Retina (tissue), 1 donor: ENCODE measurements around the gene NUDT13.

Experiments used
- DNase-seq: peaks from one replicate; pipeline ENCODE4 v3.0.0-alpha.2; 2016

NUDT13 gene

GRCh38 chr10:73110345-73110849, at the start of gene NUDT13:
Gene NUDT13 (plus strand): TSS chr10:73110455. CDS start chr10:73114366, 3,911 bp downstream.
- peak; percentile 78 for DNase-seq

DNA sequence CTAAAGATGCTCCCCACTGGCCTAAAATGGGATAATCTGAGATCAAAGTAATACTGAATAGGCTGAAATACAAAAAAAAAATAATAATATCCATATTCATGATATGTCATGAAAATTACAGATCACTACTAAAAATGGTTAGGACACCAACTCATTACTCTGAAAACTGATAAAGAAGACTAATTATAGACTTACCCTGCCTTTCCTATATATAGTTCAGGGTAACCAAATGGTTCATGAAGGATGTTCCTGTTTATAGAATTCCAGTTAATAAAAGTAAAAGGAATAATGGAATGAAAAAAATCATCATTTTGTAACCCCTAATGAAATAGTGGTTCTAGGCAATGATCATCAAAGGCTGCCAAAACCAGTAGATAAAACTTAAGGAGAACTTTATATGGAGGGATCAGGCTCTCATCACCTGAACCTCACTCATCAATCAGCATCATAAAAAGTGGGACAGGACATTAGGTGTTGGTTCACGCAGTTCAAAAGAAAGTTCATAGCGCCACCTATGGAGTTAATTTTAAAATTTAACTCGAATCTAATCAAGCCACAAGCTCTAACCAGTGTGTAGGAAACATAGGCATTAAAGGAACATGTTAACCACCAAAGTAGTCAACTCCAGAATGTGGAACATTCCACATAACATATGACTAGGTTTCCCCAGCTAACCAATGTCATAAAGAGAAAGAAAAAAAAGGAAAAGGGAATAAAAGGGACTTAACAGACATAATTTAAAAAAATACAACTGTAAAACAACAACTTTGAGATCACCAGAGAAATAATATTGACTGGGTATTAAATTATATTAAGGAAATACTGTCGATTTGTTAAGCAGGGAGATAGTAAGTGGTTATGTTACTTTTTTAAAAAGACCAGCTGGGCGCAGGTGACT, 49.3 kb upstream of the NUDT13 start:
- DNase-seq = peak; percentile 9

GRCh38 chr10:73061743-73062142, 48.5 kb upstream of the NUDT13 start:
- DNase-seq = no peak

DNA sequence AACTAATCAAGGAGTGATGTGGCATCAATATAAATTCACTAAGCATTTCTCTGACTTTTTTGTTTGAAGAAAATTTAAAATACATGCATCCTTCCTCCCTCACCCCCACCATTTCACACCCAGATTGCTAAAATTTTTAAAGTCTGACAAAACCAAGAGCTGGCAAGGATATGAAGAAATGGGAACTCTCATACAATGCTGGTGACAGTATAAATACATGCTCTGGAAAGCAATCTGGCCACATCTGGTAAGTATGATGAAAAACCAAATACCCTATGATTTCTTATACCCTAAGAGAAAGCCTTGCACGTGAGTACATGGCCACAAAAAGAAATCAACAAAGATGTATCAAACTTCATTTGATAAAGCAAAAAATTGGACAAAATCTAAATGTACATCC, 44.8 kb upstream of the NUDT13 start:
- DNase-seq = no peak

DNA sequence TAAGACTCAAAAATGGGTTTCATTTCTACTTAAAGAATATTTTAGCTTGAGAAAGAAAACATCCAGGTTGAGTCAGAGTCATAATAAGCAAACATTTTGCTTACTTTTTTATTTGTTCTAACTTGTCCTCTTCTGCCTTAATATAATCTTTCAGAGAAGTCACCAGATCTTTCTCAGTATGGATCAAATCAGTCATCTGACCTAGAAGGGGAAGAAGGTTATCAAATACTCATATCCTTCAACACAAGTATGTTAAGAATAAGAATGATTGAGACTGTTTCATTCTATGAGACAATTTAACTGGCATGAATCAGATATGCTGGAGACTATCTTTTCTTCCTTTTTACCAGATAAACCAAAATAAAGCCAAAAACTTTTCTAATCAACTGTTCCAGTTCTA, 36.6 kb upstream of the NUDT13 start:
- DNase-seq = no peak

DNA sequence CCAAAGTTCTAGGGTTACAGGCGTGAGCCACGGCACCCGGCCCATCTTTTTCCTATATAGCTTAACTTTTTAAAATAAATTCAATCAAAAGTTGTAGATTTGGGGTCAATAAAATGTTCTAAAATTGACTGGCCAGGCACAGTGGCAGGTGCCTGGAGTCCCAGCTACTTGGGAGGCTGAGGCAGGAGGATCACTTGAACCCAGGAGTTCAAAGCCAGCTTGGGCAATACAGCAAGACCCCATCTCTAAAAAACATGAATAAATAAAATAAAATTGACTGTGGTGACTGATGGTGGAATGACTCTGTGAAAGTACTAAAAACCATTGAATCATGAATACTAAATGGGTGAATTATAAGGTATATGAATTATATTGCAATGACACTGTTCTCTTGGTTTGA, 34.4 kb upstream of the NUDT13 start:
- DNase-seq = no peak

DNA sequence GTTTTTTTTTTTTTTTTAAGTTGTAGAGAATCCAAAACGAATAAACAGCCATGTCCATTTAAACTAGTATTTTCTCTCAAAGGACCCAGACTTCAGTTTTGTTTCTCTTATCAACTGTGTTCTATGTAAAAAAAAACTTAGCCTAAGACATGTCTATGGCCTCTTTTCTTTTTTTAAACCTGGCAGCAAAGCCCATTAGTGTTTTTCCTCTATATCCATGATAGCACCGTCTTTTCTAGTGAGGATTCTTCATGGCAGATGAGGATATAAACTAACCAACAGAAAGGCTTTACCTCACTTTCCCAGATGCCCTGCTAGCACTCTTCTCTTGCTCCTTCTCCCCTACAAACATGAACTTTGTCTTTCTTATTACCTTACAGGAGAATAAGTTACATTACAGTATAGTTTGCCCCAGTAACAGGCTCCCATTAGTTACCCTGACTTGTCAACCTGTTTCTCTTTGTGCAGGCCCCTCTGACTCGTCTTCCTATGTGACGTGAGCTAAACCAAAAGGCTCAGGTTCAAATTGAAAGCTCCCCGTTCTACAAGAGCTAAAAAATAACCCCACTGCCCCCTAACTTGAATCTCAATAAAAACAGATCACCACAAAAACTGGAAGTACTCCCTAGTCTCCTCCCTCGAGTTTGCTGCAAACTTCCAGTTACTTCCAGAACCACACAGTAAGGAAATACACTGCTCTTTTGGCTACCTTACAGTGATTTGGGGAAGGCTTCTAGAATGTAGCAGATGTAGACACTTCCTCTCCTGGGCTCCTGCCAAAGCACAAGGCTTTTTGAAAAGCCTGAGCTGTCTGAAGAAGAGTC, 33.7 kb upstream of the NUDT13 start:
- no peak for DNase-seq

DNA sequence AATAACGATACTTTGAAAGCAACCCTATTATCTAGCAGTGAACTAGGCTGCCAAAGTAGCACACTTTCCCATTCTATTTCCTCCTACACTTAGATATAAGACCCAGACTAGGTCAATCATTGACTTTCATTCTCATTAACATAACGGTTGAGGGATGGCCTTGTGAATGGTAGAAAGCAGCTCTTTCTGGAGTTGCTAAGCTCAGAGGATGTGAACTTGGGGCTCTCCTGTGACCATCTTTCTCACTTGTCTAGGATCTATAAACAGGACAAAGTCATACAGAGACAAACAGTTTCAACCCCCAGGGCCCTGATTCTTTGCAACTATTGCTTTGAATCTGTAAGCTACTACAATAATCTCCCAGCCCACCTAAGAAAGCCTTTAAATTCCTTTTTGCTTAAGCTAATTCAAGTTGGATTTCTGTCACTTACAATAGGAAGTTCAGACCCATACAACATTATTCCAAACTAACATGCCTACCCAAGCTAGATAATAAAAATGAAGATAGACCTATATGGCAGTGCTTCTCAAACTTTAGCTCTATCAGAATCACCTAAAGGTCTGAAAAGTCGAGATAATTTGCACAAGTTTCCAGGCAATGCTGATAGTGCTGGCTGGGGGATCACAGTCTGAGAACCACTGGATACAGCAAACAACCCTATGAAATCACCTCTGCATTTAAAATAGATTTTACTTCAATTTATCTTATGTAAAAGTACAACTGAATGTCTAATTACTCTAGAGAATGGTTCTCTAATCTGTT, 30.3 kb upstream of the NUDT13 start:
- no peak for DNase-seq

GRCh38 chr10:73083221-73083620, 27.0 kb upstream of the NUDT13 start:
- no peak for DNase-seq

DNA sequence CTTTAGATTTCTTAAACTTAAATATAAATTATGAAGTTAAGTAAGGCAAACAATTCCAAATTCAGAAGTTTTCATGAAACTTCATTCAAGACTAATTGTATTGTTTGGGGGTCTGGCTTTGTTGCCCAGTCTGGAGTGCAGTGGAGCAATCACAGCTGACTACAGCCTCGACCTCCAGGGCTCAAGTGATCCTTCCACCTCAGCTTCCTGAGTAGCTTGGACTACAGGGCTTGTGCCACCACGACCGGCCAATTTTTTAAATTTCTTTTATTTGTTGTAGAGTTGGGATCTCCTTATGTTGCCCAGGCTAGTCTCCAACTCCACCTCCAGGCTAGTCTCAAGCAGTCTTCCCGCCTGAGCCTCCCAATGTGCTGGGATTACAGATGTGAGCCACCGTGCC, 26.0 kb upstream of the NUDT13 start:
- no peak for DNase-seq

DNA sequence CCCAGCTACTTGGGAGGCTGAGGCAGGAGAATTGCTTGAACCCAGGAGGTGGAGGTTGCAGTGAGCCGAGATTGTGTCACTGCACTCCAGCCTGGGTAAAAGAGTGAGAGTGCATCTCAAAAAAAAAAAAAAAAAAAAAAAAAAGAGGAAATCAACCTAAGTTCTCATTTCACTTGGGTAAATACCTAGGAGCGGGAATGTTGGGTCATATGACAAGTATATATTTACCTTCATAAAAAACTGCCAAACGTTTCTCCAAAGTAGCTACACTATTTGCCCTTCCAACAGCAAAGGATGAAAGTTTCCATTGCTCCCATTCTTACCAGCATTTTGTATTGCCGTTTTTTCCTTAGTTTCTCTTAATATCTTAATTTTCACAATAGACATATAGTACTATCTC, 23.4 kb upstream of the NUDT13 start:
- DNase-seq = no peak

- DNase-seq = no peak
Measured at GRCh38 chr10:73088304-73088703, 22.0 kb upstream of the NUDT13 start.

DNA sequence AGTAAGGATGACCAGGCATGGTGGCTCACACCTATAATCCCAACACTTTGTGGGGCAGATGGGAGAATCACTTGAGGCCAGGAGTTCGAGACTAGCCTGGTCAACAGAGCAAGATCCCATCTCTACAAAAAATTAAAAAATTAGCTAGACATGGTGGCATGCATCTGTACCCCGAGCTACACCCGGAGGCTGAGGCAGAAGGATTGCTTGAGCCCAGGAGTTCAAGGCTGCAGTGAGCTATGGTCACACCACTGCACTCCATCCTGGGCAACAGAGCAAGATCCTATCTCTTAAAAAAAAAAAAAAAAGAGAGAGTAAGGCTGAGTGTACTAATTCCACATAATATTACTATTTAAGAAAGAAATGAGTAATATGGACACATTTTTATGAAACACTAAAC, 17.4 kb upstream of the NUDT13 start:
- no peak for DNase-seq

- DNase-seq = peak; percentile 12
Measured at GRCh38 chr10:73093922-73094850, 16.1 kb upstream of the NUDT13 start.

GRCh38 chr10:73094986-73095480, 15.2 kb upstream of the NUDT13 start:
- DNase-seq = no peak

DNA sequence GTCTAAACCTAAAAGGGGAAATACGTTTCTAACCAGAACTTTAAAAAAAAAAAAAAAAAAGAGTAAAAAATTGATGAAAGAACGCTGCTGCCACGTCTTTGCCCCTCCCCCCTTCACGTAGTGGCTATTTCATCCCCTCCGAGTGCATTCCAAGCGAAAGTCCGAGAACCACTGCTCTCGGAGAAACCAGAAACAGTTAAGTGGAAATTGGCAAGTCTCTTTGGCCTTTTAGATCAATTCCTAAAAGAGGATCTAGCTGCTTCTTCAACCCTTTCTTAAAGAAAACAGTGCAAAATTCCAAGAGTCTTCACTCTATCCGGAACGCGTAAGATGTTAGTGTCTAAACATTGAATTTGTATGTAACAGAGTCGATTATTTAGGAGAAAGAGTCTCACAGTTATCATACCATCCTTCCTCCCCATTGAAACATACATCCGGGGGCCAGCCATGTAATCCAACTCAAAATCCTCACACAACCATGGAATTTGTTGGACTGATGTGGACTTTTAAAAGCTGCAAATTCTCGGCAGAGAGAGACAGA, 14.7 kb upstream of the NUDT13 start:
- peak; percentile 68 for DNase-seq

GRCh38 chr10:73096041-73096448, 14.2 kb upstream of the NUDT13 start:
- no peak for DNase-seq

DNA sequence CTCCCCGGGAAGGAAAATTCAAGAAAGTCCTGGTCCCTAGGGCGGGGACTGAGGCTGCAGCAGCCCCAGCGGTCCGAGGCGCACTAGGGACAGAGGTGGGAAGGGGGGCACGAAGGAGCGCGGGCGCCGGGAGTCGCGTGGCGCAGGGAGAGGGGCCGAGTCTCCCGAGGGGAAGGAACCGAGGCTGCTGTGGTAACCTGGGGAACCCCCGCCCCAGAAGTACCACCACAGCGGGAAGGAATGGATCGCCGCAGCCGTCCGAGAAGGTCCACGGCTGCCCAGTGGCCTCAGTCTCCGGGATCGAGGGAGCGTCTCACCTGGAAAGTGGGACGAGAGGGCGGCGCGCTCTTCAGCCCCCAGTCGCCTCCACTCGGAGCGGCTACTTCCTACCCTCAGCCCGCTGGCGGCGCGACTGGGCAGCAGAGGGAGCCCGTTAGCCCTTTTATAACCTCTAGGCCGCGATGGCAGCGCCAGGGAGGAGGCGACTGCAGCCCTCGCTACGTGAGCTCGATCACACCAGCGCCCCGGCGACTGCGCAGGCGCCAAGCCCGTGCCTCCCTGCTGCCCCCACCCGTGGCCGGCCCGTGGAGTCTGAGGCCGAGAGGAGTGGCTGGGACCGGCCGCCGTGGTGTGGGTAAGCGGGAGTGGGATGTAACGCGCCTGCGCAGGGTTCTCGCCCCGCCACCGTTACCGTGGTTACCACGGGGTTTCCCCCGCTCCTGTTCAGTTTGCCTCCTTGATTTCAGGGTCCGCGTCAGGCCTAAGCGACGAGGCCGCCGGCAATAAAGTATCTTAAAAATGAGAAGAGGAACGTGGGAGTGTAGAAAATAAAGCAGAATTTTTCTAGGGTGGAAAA, 13.6 kb upstream of the NUDT13 start, which contains the start of gene P4HA1:
Gene P4HA1, minus strand, starts transcription at position 418 of the 856 bp plus-strand sequence. CDS start 21,983 bp downstream, outside the sequence.
- peak; percentile 99 for DNase-seq

- no peak for DNase-seq
Measured at GRCh38 chr10:73097305-73097670, 13.0 kb upstream of the NUDT13 start.

DNA sequence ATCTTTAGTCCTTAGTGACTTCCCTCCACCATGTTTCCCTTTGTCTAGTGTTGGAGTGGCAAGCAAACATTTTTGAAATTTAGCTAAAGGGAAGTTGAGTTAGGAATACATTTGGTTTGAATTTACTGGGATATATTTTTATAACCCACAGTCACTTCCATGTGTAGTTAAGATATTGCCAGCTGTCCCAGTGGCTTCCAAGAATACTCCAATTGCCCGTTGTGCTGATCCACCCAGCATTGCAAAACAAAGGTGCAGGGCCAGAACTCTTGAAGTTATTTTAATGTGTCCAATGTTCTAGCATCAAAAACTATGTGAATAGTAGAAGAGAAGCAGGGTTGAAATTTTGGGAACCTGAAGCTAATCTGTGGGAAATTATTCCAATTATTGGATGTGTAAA, 11.1 kb upstream of the NUDT13 start:
- DNase-seq = no peak
